Trophoblast cell (in vitro differentiated cells and primary cell): ENCODE data around the gene RBM22.

Experiments used
- DNase-seq, 2 donors: peaks; one replicate each; pipeline ENCODE4 v3.0.0-alpha.2; 2016
- H2AFZ ChIP-seq: 2 replicates; pipeline ENCODE4 v1.6.1; 2013; ENCODE audit warnings: low read length, moderate library complexity, mild to moderate bottlenecking; ENCODE audit not compliant: insufficient read depth, poor library complexity
- H2AK5ac ChIP-seq: 2 replicates; pipeline ENCODE4 v1.6.1; 2013; ENCODE audit warnings: mild to moderate bottlenecking, low read length
- H2BK120ac ChIP-seq: 2 replicates; pipeline ENCODE4 v1.6.1; 2013; ENCODE audit warnings: low read length, mild to moderate bottlenecking, moderate library complexity; ENCODE audit not compliant: insufficient read depth, poor library complexity
- H2BK12ac ChIP-seq: 2 replicates; pipeline ENCODE4 v1.6.1; 2013; ENCODE audit warnings: mild to moderate bottlenecking, low read length, moderate library complexity
- H2BK5ac ChIP-seq: 2 replicates; pipeline ENCODE4 v1.6.1; 2013; ENCODE audit warnings: low read length, low read depth, moderate library complexity, mild to moderate bottlenecking; ENCODE audit not compliant: poor library complexity
- H3K14ac ChIP-seq: 2 replicates; pipeline ENCODE4 v1.6.1; 2013; ENCODE audit warnings: mild to moderate bottlenecking, low read length
- H3K18ac ChIP-seq: 2 replicates; pipeline ENCODE4 v1.6.1; 2013; ENCODE audit warnings: mild to moderate bottlenecking, low read length
- H3K23ac ChIP-seq: 2 replicates; pipeline ENCODE4 v1.6.1; 2013; ENCODE audit warnings: low read length
- H3K27ac ChIP-seq: 2 replicates; pipeline ENCODE4 v1.5.1; 2013; ENCODE audit warnings: low read depth, mild to moderate bottlenecking, inconsistent platforms, low read length, moderate library complexity
- H3K27me3 ChIP-seq: 2 replicates; pipeline ENCODE4 v1.6.1; 2013; ENCODE audit warnings: inconsistent platforms, mild to moderate bottlenecking, low read length, moderate library complexity; ENCODE audit not compliant: insufficient read depth
- H3K36me3 ChIP-seq, 2 experiments: 1 replicate in 1 of 2; 2 replicates in 1 of 2; pipeline ENCODE4 v1.6.1; 2013; ENCODE audit warnings: low read length in 2 of 2, mild to moderate bottlenecking in 2 of 2, moderate library complexity in 1 of 2; ENCODE audit not compliant: insufficient read depth in 2 of 2, control insufficient read depth in 1 of 2
- H3K4ac ChIP-seq: 2 replicates; pipeline ENCODE4 v1.6.1; 2013; ENCODE audit warnings: low read depth, mild to moderate bottlenecking, low read length, moderate library complexity
- H3K4me1 ChIP-seq, 2 experiments: 1 replicate in 1 of 2; 2 replicates in 1 of 2; pipeline ENCODE4 v1.6.1; 2013; ENCODE audit warnings: low read length in 2 of 2, mild to moderate bottlenecking in 2 of 2, moderate library complexity in 1 of 2; ENCODE audit not compliant: insufficient read depth in 2 of 2, control insufficient read depth in 1 of 2
- H3K4me2 ChIP-seq: 2 replicates; pipeline ENCODE4 v1.6.1; 2013; ENCODE audit warnings: inconsistent platforms, mild to moderate bottlenecking, low read length, moderate library complexity
- H3K4me3 ChIP-seq: 2 replicates; pipeline ENCODE4 v1.5.1; 2013; ENCODE audit warnings: mild to moderate bottlenecking, low read depth, low read length, inconsistent platforms
- H3K79me1 ChIP-seq: one replicate; pipeline ENCODE4 v1.6.1; 2013; ENCODE audit warnings: low read length
- H3K79me2 ChIP-seq: 2 replicates; pipeline ENCODE4 v1.6.1; 2013; ENCODE audit warnings: low read length, mild to moderate bottlenecking; ENCODE audit not compliant: control insufficient read depth, insufficient read depth, poor library complexity
- H3K9ac ChIP-seq: 2 replicates; pipeline ENCODE4 v1.6.1; 2013; ENCODE audit warnings: mild to moderate bottlenecking, low read length
- H3K9me3 ChIP-seq: 2 replicates; pipeline ENCODE4 v1.6.1; 2013; ENCODE audit warnings: low read depth, mild to moderate bottlenecking, control low read depth, inconsistent platforms, low read length; ENCODE audit not compliant: insufficient read depth
- H4K12ac ChIP-seq: 2 replicates; pipeline ENCODE4 v1.6.1; 2013; ENCODE audit warnings: low read depth, mild to moderate bottlenecking, low read length, moderate library complexity
- H4K8ac ChIP-seq: 2 replicates; pipeline ENCODE4 v1.6.1; 2013; ENCODE audit warnings: low read depth, mild to moderate bottlenecking, low read length, moderate library complexity
- H4K91ac ChIP-seq: one replicate; pipeline ENCODE4 v1.6.1; 2013; ENCODE audit warnings: low read depth, mild to moderate bottlenecking, low read length, moderate library complexity
- WGBS: extraction: QIAGEN DNeasy Blood & Tissue Kit; methylation state at CpG from one replicate; pipeline ENCODE4 v1.1.7; 2013; ENCODE audit warnings: missing lambda C conversion rate; ENCODE audit not compliant: insufficient read length, insufficient coverage; ENCODE audit errors: extremely low coverage; 5-methylcytosine and 5-hydroxymethylcytosine counted together

The RBM22 gene

DNA sequence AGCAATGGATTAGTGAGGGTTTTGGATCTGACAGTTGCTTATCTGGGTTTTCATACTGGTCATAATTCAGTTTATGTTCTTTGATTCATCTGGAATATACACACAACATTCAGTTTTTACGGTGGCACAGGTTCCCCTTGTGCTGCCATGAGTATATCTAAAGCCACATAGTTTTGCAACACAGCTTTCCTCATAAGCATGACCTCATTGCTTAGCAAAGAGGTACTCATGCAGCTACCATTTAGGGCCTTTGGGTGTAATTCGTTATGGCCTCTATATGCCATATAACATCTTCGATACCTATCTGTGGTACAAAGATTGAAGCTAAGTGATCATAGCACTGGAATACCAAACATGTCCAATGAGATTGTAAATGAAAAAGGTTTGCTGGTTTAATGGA, 2.9 kb upstream of the RBM22 start:
- Histone ChIP-seq H3K79me1 (peaks cover 13% of the 10 kb centered on the region), H2BK5ac (no peak overlapping the region), H3K36me3 (peaks cover 2 to 4% of the 10 kb centered on the region in 2 experiments), H2AK5ac (no peak overlapping the region), H4K12ac (no peak overlapping the region), H3K4me3 (no peak overlapping the region), H3K79me2 (peaks cover 7% of the 10 kb centered on the region), H2BK12ac (no peak overlapping the region), H3K4me1 (peaks cover 2 to 6% of the 10 kb centered on the region in 2 experiments), H3K18ac (no peak overlapping the region), H2BK120ac (no peak overlapping the region), H3K27ac (no peak overlapping the region), H3K9ac (no peak overlapping the region), H3K14ac (no peak overlapping the region), H3K4me2 (no peak overlapping the region), H3K27me3 (no peaks in the 10 kb centered on the region), H4K91ac (no peak overlapping the region), H3K9me3 (no peaks in the 10 kb centered on the region), H2AFZ (no peak overlapping the region), H3K23ac (no peak overlapping the region), H3K4ac (no peak overlapping the region), H4K8ac (no peak overlapping the region)
- peak; percentile 11 to 45 for DNase-seq
- no CpG with 5 or more reads among the region's 3 CpGs for WGBS

DNA sequence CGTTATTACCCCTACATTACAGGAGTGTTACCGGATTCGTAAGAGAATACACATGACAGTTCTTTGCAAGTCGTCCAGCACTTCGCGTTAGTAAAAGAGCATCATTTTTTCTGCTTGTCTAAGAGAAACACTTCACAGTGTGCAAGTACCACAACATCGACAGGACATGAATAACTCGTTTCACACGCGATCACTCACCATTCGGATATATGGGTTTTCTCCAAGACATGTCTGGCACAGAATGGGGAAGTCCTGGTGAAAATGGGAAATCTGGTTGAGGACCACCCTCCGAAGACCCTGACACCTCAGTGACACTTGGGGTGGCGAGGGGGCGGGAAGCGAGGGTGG, 642 bp downstream of the RBM22 start:
- peaks cover 12% of the 10 kb centered on the region for H3K79me1 ChIP-seq
- peak overlapping the region; percentile 97 for H3K9ac ChIP-seq
- H2BK5ac ChIP-seq: peak overlapping the region; percentile 92
- H3K27ac ChIP-seq: peak overlapping the region; percentile 78
- peak overlapping the region; percentile 98 for H3K4me3 ChIP-seq
- peak overlapping the region; percentile 100 for H4K8ac ChIP-seq
- H2AK5ac ChIP-seq: peak overlapping the region; percentile 51
- no peaks in the 10 kb centered on the region for H3K9me3 ChIP-seq
- peak overlapping the region; percentile 79 for H3K4me2 ChIP-seq
- WGBS: no CpG with 5 or more reads among the region's 15 CpGs
- H4K12ac ChIP-seq: no peak overlapping the region
- H3K14ac ChIP-seq: peak overlapping the region; percentile 98
- H2BK12ac ChIP-seq: no peak overlapping the region
- peaks cover 7% of the 10 kb centered on the region for H3K79me2 ChIP-seq
- H3K4me1 ChIP-seq: peaks cover 2 to 6% of the 10 kb centered on the region in 2 experiments
- no peak overlapping the region for H2AFZ ChIP-seq
- peak overlapping the region; percentile 84 for H3K4ac ChIP-seq
- peak overlapping the region; percentile 64 for H3K18ac ChIP-seq
- peak in 1 of 2 donors; percentile 46 for DNase-seq
- H4K91ac ChIP-seq: peak overlapping the region; percentile 92
- no peak overlapping the region for H3K23ac ChIP-seq
- H3K36me3 ChIP-seq: peaks cover 11 to 25% of the 10 kb centered on the region in 2 experiments
- H2BK120ac ChIP-seq: no peak overlapping the region
- no peaks in the 10 kb centered on the region for H3K27me3 ChIP-seq

DNA sequence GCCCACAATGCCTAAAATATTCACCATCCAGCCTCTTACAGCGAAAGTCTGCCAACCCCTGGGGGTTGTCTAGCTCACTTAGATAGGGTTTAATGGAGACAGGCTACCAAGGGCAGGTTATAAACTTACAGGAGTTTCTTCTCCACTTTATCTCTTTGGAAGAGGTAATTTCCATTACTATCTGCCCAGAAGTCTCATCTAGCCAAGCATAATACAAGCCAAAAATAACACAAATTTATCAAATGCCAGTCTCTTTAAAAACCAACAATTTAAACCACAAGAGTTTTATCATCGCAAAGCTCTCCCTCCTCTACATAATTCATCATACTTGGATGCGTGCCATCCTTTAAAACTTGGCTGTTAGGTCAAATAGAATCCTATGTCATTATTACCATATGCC, 6.2 kb downstream of the RBM22 start:
- DNase-seq: no peak
- H2BK12ac ChIP-seq: no peak overlapping the region
- H3K18ac ChIP-seq: no peak overlapping the region
- H3K79me1 ChIP-seq: no peaks in the 10 kb centered on the region
- no peak overlapping the region for H2BK120ac ChIP-seq
- no peak overlapping the region for H3K23ac ChIP-seq
- no peaks in the 10 kb centered on the region for H3K79me2 ChIP-seq
- H4K12ac ChIP-seq: no peak overlapping the region
- no peak overlapping the region for H3K14ac ChIP-seq
- 100% methylated on average over 1 of the region's 3 CpGs for WGBS
- H4K8ac ChIP-seq: no peak overlapping the region
- no peak overlapping the region for H2AK5ac ChIP-seq
- H2AFZ ChIP-seq: no peak overlapping the region
- no peaks in the 10 kb centered on the region for H3K9me3 ChIP-seq
- no peak overlapping the region for H3K4ac ChIP-seq
- no peak overlapping the region for H4K91ac ChIP-seq
- H3K27me3 ChIP-seq: no peaks in the 10 kb centered on the region
- H3K27ac ChIP-seq: no peak overlapping the region
- H2BK5ac ChIP-seq: no peak overlapping the region
- peaks cover 0 to 2% of the 10 kb centered on the region in 2 experiments for H3K4me1 ChIP-seq
- no peak overlapping the region for H3K4me2 ChIP-seq
- H3K36me3 ChIP-seq: peaks cover 30 to 63% of the 10 kb centered on the region in 2 experiments
- no peak overlapping the region for H3K4me3 ChIP-seq
- H3K9ac ChIP-seq: no peak overlapping the region

DNA sequence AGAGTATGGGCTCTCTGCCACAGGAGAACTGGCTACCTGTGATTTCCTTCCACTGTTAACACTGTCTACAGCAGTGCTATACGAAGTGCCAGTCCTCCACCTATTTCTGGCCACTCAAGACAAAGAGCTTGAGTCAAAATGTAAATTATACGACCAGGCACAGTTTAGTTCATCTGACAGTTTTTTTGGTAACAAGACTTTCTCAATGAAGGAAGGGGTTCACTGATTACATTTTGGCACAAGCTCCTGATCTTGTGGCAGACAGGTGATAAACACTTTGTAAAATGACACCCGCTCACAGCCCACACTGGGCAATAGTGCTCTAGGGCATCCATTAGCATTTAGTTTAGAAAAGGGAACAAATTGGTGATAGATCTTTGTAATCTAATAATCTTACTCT, 8.6 kb downstream of the RBM22 start:
- Histone ChIP-seq H3K4me2 (no peak overlapping the region), H2AK5ac (no peak overlapping the region), H4K12ac (no peak overlapping the region), H4K8ac (no peak overlapping the region), H3K4me3 (no peak overlapping the region), H2BK120ac (no peak overlapping the region), H3K14ac (no peak overlapping the region), H3K27me3 (no peaks in the 10 kb centered on the region), H3K18ac (no peak overlapping the region), H3K36me3 (peaks cover 24 to 52% of the 10 kb centered on the region in 2 experiments), H3K4ac (no peak overlapping the region), H3K9me3 (no peaks in the 10 kb centered on the region), H2BK5ac (no peak overlapping the region), H2AFZ (no peak overlapping the region), H2BK12ac (no peak overlapping the region), H3K79me1 (no peaks in the 10 kb centered on the region), H3K4me1 (no peaks in the 10 kb centered on the region), H3K23ac (no peak overlapping the region), H4K91ac (no peak overlapping the region), H3K27ac (no peak overlapping the region), H3K79me2 (no peaks in the 10 kb centered on the region), H3K9ac (no peak overlapping the region)
- no CpG with 5 or more reads among the region's 3 CpGs for WGBS
- no peak for DNase-seq
